IPS DF 4.7 (cell line): ENCODE results near the gene GAREM1.

ENCODE experiments used
- DNase-seq: peaks from one replicate; pipeline ENCODE4 v3.0.0-alpha.2; 2013; ENCODE audit warnings: low spot score; ENCODE audit errors: extremely low read depth

GAREM1 gene

GRCh38 chr18:32459361-32460101, 11.2 kb downstream of the GAREM1 start:
- DNase-seq: no peak

- no peak for DNase-seq
Measured at GRCh38 chr18:32455361-32455760, 15.3 kb downstream of the GAREM1 start.

DNA sequence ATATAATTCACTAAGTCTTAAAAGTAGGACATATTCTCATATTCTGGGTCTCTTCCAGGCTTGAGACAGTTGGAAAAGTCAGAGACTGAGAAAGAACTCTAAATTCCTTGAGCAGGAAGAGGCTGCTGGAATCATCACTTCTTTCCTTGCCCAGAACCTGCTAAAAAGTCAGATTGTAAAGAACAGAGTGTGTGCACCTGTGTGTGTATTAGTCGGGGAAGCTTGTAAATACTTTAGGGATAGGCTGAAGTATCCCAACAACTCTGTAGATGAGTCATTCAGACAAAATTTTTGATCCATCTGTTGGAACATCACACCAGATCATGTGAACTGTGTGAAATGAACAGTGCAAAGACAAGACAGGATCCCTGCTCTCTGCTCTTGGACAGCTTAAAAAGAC, 16.1 kb downstream of the GAREM1 start:
- no peak for DNase-seq

GRCh38 chr18:32450874-32451273, 19.8 kb downstream of the GAREM1 start:
- DNase-seq: no peak

GRCh38 chr18:32450026-32450691, 20.5 kb downstream of the GAREM1 start:
- DNase-seq: no peak

DNA sequence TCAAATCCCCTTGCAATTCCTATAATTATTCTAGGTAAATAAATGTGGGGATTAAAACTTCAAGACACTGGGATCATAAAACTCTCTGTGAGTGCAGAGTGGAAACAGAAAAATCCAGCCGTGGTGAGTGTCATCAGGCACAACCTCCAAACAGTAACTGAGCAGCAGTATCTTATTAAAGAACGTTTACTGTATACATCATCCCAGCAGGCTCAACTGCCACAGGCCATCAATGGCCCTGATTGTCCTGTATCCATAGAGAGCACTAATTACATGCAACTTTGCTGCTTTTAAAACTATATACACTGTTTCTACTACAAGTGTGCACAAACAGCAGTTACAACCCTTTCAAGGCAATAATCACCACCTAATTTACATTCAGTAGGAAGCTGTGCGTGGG, 23.9 kb downstream of the GAREM1 start:
- DNase-seq: no peak

- no peak for DNase-seq
Measured at GRCh38 chr18:32445846-32446245, 24.8 kb downstream of the GAREM1 start.

DNA sequence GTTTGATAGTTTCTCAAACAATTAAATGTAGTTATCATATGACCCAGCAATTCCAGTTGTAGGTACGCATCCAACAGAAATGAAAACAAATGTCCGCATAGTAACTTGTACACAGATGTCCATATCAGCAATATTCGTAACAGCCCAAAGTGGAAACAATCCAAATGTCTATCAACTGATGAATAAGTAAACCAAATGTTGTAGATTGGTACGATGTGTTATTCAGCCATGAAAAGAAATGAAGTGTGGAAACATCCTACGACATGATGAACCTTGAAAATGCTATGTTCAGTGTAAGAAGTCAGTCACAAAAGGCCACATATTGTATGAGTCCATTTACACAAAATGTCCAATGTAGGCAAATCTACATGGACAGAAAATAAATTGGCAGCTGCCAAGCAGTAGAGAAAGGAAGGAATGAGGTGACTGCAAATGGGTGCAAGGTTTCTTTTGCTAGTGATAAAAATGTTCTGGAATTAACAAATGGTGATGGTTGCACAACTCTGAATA, 26.9 kb downstream of the GAREM1 start:
- DNase-seq: no peak

GRCh38 chr18:32443033-32443705, 27.5 kb downstream of the GAREM1 start:
- DNase-seq: no peak

DNA sequence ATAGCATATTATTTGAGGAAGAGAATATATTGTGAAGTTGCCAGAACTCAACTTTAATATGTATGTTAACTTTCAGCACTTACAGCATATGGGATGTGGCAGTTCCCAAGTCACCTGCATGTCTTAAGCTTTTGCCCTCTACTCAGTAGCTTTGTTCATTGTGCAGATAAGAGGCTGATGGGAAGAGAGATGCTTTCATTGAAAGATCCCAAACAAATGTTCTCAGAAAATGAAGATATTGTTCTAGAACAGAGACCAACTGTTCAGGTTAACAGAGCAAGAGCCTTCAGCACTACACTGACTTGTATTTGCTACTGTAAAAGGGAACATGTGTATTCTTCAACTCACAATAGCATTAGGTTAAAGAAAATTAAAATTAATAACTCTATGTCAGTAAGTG, 28.1 kb downstream of the GAREM1 start:
- DNase-seq: no peak

GRCh38 chr18:32441533-32441932, 29.1 kb downstream of the GAREM1 start:
- no peak for DNase-seq

DNA sequence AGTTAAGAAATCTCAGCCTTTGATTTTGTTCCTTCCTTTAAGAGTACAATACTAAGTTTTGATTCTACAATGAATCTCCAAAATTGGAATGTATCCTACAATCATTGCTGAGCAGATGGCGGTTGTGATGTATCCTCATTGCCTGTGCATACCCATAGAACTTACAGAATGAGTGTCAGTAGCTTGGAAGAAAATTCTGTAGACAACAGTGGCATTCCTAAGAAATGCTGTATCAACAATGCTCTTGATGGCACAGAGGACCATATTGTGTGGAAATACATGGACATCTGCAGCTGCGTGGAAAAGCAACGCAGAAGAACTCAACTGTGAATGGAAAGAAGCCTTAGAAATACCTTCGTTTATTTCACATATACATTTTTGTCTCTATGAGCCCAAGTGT, 30.2 kb downstream of the GAREM1 start:
- DNase-seq: no peak

- no peak for DNase-seq
Measured at GRCh38 chr18:32439802-32440201, 30.9 kb downstream of the GAREM1 start.

DNA sequence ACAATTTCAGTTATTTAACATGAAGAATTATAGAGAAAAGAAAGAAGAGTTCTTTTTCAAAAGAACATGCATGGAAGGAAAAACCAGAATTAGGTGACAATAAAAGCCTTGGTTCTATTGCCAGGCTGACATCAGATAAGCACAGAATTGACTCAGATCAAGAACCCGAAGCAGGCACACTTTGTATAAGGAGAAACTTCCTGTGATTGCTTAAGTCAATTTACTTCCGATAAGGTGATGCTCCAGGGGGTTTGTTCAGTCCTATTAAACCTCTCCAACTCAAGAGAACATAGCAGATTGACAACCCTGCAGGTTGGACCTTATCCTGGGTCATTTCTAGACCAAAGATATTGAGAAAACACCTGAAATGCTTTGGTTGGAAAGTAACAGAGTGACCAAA, 31.4 kb downstream of the GAREM1 start:
- DNase-seq: no peak

DNA sequence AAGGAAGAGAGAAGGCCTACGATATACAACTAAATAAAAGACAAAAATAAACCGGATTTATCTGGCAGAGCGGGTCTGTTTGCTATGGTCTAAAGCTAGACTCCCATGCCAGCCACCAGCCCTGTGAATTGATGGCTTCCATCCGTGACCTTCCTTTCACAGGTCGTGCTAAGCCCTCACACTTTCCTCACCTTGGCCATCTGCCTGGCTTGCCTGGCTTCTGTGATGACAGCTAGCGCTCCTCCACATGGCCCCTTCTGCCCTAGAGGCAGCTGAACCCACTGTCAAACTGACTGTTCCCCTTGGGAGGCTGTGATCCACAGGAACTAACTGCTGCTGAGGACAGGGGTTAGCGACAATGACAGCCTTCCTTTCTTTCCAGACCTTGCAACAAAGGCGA, 32.5 kb downstream of the GAREM1 start:
- no peak for DNase-seq

DNA sequence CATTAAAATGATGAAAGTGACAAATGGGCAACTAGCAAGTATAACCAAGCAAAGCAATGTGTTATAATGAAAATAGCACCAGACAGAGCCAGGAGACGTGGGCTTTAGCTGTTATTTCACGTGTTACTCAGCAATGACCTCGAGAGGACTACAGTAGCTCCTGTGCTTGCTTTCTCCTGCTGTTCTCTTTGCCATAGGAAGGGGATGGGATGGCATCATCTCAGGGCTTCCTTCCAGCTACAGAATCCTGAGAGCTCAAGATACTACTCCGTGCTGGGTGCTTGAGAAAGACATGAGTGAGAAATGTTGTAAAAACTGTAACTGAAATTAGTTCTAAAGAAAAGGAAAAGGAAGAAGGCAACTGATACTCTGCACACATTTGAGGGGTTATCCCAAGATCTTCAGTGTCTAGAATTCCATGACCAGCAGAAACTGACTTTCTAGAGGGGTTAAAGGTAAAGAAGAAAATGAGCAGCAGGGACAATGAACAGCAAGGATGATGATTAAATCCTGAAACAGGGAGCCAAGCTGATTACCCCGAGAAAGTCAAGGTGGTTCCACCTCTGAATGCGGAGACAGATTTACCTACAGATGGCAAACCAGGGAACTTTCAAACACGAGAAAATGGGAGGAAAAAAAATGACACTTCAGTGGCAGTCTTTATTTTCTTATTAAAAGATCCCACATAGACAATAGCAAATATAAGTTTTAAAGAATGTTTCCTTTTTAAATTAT, 33.4 kb downstream of the GAREM1 start:
- no peak for DNase-seq

GRCh38 chr18:32435631-32436500, 34.8 kb downstream of the GAREM1 start:
- DNase-seq: no peak

- no peak for DNase-seq
Measured at GRCh38 chr18:32431753-32432152, 38.9 kb downstream of the GAREM1 start.

DNA sequence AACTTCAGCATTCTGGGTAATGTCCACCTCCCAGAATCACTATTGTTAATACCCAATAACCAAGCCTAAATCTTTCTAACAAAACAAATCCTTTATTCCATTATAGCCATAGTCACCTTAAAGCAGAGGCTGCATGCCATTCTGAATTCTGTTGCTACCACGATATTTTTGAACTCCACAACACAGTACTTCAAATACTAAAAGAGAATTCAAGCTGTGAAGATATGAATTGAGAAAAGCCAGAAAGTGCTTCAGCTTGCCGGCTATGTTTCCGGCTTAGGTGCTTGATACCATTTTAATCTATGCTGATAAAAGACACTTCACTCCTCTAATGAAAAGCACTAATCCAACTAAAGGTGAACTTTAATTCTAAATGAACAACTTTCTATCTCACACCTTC, 41.3 kb downstream of the GAREM1 start:
- DNase-seq: no peak

DNA sequence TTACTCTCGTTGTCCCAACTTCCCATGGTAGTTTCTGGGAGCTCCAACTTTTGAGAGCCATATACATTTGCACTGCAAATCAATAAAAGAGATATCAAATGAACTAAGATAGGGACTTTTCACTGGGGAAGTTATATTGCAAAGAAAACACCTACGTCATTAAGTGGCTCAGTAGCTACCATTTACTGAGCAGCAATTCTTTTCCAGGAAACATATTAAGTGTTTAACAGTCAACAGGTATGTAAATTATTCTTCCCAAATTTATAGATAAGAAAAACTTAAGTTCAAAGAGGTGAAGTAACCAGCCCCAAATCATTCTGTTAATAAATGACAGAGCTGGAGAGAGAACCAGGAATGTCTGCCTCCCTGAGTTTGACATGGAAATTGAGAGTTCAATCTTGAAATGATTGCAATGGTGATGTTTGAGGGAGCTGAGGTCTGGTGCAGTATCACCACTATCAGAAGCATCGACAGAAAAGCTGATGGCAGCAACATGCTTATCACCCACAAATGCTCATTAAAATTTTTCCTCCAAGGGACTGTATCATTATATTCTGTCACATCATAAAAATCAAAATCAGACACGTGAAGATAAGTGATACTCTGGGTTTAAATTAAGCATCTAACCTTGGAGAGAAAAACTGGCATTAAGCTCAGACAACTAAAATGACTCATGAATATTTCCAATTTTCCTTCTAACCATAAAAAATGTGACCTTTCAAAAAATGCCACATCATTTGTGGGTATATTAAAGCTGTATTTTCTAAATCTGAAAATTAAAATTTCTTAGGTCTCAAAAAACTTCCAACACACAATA, 43.4 kb downstream of the GAREM1 start:
- no peak for DNase-seq
